Measurements from ENCODE around the gene MYH9.

Gene MYH9

GRCh38 chr22:36351921-36352802 lies 35.6 kb downstream of the MYH9 start:
- in situ Hi-C loops (cut with MboI; ENCODE audit: low sequenced_read_pairs): no loop called here

- in situ Hi-C loops (cut with MboI; ENCODE audit: low sequenced_read_pairs): no loop called here
These were observed 36.8 kb downstream of the MYH9 start for GRCh38 chr22:36350751-36351594.

DNA sequence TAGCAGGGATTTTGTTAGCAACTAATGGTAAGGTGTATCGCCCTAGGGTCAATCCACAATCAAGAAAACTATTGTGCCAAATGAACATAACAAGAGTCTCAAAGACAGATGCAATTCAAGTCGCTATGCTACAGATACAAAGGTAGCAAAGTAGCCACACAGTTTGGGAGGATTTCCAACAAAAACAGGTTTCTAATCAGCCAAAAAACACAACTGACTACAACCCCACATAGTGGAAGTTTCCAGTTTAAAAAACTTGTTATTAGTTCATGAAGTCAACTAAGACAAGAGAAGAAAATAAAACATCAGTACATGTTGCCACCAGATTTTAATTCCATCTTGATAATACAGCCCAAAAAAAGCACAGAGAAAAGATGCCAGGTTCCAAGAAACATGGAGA lies 38.0 kb downstream of the MYH9 start:
- in situ Hi-C loops (cut with MboI; ENCODE audit: low sequenced_read_pairs): no loop called here

GRCh38 chr22:36348760-36349159 lies 39.0 kb downstream of the MYH9 start:
- in situ Hi-C loops (cut with MboI; ENCODE audit: low sequenced_read_pairs): no loop called here

- in situ Hi-C loops (cut with MboI; ENCODE audit: low sequenced_read_pairs): no loop called here
These were observed 40.7 kb downstream of the MYH9 start for GRCh38 chr22:36347094-36347493.

DNA sequence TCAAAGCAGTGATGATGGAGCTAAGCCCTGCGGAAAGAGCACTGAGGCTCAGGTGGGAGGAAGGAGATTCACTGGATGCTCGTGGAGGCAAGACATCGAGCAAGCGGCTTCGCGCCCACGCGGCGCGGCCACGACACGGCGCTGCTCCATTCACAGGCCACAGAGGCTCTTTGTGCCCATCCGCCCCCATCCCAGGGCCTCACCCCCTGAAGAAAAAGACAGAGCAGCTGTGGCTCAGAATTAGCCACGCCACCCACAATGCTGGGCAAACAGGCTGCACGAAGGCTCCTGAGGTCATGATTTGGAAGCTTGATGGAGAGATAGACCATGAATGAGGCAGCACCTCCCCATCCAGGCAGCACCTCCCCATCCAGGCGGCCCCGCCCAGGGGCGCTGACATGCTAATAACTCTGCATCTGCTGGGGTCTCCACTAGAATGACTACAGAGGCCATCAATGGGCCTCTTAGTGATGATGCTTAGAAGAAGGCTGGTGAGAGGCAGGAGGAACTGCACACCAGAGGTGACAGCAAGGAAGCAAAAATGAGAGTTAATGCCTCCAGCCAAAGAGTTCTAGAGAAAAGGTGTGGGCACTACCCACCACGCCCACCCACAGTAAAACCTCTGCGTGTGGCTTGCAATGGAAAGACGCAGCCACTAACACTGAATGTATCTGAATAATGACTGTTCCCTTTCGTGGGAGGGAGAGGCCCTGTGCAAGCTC lies 43.5 kb downstream of the MYH9 start:
- in situ Hi-C loops (cut with MboI; ENCODE audit: low sequenced_read_pairs): no loop called here

DNA sequence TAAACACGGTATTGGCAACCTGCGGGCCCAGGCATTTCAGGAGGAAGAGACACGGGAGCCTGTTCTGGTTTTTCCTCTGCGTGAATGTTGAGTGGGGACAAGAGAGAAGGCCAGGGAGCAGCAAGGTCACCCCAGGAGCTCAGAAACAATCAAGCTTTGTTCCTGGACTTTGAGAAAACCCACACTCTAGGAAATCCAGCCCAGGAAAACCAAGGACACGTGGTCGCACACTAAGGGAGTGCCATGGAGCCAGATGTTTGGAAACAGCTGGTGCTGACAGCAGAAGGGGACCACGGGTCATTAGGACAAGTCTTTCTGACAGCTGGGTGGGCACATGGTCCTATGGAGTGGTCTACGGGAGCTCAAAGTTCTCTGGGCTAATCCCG lies 44.1 kb downstream of the MYH9 start:
- in situ Hi-C loops (cut with MboI; ENCODE audit: low sequenced_read_pairs): no loop called here

DNA sequence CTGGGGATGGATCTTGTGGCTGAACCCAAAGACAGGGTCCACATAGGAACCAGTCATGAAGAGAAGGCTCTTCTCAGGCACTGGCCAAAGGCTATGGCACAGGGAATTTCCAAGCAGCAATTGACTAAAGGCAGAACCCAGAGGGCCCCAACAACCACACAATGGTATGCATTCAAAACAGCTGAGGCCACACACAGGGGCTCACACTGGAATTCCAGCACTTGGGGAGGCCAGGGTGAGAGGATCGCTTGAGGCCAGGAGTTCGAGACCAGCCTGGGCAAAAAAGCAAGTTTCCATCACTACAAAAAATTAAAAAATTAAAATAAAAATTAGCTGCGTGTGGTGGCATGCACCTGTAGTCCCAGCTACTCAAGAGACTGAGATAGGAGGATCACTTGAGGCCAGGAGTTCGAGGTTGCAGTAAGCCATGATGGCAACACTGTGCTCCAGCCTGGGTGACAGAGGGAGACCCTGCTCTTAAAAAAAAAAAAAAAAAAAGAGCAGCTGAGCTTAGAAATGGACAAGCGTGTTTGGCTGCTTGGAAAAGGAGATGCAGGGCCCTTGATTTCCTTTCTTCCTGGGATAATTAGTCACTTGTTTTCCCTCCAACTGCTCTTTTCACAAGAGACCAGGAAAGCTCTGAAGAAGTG lies 44.6 kb downstream of the MYH9 start:
- in situ Hi-C loops (cut with MboI; ENCODE audit: low sequenced_read_pairs): no loop called here

- in situ Hi-C loops (cut with MboI; ENCODE audit: low sequenced_read_pairs): no loop called here
These were observed 46.1 kb downstream of the MYH9 start for GRCh38 chr22:36341640-36342041.

DNA sequence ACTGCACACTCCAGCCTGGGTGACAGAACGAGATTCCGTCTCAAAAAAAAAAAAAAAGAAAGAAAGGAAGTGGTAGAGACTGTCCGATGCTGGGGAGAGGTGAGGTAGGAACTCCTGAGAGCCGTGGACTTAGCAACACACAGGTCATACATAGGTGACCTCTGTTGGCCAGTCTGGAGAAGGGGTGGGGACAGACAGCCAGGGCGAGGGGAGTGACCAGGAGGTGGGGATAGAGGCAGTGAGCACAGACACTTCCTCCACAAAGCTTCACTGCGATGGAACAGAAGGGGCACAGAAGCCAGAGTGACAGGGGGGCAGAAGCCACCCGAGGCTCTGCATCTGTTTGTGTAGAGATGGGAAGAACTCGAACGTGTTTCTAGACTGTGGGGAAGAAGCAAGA lies 47.1 kb downstream of the MYH9 start:
- in situ Hi-C loops (cut with MboI; ENCODE audit: low sequenced_read_pairs): no loop called here

DNA sequence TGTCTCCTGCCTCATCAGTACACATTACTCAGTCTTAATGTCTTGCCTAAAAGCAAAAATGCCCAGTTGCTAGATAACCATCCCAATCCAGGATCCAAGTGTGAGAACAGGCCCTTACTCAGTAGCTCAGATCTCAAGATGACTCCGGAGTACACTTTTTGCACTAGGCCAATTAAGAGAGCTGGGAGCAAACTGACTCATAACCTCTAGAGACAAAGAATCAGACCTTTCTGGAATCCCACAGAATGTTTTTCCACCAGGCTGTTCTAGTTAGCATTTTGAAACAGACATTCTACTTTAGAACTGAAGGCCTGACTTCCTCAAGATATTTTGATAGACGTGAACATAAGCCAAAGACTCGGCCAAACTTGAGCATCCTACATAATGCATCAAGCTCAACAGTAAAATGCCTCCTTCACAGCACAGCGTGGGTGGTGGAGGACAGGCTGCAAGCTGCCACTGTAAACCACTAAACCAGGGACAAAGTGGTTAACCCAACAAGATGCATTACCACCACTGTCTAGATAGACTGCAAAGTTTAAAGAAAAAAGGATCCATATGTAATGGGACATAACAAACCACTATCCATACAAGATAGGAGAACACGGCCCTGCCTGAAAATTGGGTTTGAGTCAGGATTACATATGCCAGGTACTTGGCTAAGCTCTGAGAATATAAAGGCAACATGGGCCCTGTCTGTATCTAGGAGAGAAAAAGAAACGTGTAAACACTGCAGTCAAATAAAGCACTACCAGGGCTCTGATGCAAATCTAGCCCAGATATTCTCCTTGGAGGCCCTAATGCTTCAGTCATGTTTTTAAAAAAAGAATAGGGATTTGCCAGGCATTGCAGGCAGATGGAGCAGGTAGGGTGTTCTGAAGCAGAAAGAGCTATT lies 48.3 kb downstream of the MYH9 start:
- in situ Hi-C loops (cut with MboI; ENCODE audit: low sequenced_read_pairs): no loop called here

GRCh38 chr22:36337365-36338130 lies 50.2 kb downstream of the MYH9 start:
- in situ Hi-C loops (cut with MboI; ENCODE audit: low sequenced_read_pairs): no loop called here

DNA sequence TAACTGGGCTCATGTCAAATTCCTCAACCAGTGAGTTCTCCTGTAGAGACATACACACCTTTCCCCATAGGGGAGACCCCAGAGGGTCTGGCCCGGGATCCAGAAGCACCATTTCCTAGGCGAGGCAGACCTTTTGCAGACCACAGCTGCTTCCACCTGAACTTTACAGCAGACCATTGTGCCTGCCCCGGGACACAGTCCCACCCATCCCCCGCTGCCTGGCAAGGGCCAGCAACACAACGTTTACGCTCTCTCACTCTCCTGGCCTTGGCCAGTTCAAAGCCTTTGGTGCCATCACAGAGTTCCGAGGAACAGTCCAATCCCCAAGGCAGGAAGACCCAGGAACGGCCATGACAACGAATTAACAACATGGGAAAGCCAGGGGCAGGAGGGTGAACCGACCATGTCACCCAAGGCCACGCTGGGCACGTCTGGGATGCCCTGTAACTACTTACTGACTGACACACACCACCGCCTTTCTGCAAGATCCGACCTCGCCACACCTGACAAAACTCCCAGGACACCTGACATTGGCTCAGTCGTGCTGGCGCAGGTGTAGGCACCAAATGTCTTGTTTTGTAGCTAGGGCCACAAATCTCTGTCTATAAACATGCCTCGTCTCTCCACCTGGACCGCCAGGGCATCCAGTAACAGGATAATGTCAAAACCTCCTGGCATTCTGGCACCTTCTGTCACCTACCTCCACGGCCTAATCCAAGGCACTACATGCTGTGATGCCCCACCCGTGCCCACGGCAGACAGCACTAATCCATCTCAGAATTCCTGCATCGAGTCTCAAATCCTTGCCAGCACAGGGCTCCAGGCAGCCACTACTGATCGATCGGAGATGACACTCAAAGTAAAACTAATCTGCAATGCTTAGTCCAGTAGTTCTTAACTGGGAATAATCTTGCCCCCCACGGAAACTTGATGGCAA lies 51.3 kb downstream of the MYH9 start:
- in situ Hi-C loops (cut with MboI; ENCODE audit: low sequenced_read_pairs): no loop called here

GRCh38 chr22:36335621-36336020 lies 52.1 kb downstream of the MYH9 start:
- in situ Hi-C loops (cut with MboI; ENCODE audit: low sequenced_read_pairs): no loop called here

DNA sequence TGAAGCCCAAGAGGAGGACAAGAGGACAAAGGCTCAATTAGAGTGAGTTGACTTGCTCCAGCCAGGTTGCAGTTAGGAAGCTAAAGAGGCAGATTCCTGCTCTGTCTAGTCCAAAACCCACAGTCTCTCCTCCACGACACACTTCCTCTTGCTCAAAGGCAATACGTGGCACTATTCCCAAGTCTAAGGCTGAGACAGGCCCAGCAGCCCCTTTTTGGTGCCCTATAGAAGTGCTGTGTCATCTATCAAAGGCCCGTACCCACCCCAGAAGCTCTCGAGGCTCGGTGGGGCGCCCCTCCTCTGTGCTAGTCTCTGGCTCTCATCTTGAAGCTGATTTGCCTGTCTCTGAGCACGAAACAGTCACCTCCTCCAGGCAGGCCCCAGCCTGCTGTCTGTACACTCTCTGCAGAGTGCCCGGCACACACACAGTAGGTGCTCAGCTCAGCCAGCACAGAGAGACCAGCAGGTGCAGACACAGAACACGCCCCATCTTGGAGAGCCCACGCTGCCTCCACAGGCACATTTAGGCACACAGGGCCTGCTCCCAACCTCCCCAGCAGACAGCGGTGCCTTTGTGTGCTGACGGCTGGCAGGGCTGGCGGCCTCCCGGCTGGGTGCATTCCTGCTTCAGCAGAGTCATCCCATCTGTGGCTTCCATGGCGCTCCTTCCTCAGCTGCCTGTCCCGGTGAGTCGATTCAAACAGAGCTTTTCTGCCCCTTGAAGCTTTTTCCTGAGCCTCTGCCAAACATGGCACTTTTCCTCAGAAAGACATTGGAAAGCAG lies 52.8 kb downstream of the MYH9 start:
- in situ Hi-C loops (cut with MboI; ENCODE audit: low sequenced_read_pairs): no loop called here

GRCh38 chr22:36334081-36334820 lies 53.5 kb downstream of the MYH9 start:
- in situ Hi-C loops (cut with MboI; ENCODE audit: low sequenced_read_pairs): no loop called here

GRCh38 chr22:36333644-36334043 lies 54.1 kb downstream of the MYH9 start:
- in situ Hi-C loops (cut with MboI; ENCODE audit: low sequenced_read_pairs): no loop called here

Data from hTERT RPE-1 (cell line).